ENCODE results near the gene ANKFY1. TPM values are rescaled to one million over a fixed set of nuclear protein-coding genes. Genes with fewer than 3 reads are reported as not detected.

ANKFY1 gene
- total RNA-seq, 2 donors from 2014 or later, result 17.9 to 40.5 TPM

DNA sequence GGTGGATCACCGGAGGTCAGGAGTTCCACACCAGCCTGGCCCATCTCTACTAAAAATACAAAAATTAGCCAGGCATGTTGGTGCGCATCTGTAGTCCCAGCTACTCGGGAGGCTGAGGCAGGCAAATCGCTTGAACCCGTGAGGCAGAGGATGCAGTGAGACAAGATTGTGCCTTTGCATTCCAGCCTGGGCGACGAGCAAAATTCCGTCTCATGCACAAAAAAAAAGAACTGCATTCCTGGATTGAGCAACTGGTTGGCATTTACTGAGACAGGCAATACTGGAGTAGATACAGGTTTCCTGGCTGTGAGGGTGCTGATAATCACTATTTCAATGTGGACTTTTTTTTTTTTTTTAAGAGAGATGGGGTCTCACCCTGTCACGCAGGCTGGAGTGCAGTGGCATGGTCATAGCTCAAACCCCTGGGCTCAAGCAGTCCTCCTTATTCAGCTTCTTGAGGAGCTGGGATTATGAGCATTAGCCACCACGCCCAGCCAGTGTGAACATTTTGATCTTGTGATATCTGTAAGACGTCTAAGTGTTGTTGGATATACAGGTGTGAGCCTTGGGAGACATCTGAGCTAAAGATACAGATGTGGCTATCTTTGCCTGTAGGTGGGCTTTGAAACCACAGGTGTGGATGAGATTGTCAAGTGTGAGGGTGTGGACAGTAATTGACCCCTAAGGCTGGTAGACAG lies 115.0 kb downstream of the ANKFY1 start:
- no peak for TF ChIP-seq POLR2A (IDR thresholded peaks at IDR 0.05)
- no peak for TF ChIP-seq CTCF (IDR thresholded peaks at IDR 0.05)
- H3K9me3 ChIP-seq, result no peaks in the 10 kb centered on the region
- intact Hi-C loops (cut with DNase I), result no loop called here
- no peak overlapping the region for H3K27ac ChIP-seq
- DNase-seq, result no peak
- H3K4me3 ChIP-seq, result no peak overlapping the region
- peaks cover 7% of the 10 kb centered on the region for H3K4me1 ChIP-seq
- H3K36me3 ChIP-seq (replicated peaks in 1 of 2; ENCODE audit: insufficient read depth in 1 of 2, low read depth in 2 of 2), result no peaks in the 10 kb centered on the region
- ATAC-seq, result no peak
- 86 to 89% methylated on average over 10 to 11 of the region's 11 CpGs for WGBS, 2 donors
- H3K27me3 ChIP-seq, result no peaks in the 10 kb centered on the region

- Histone ChIP-seq H3K4me3 (no peak overlapping the region), H3K36me3 (replicated peaks in 1 of 2; ENCODE audit: insufficient read depth in 1 of 2, low read depth in 2 of 2) (no peaks in the 10 kb centered on the region), H3K4me1 (peaks cover 7% of the 10 kb centered on the region), H3K27me3 (no peaks in the 10 kb centered on the region), H3K27ac (no peak overlapping the region), H3K9me3 (no peaks in the 10 kb centered on the region)
- intact Hi-C loops (cut with DNase I), result no loop called here
- 79 to 84% methylated on average over 8 of the region's 8 CpGs for WGBS, 2 donors
- TF ChIP-seq POLR2A (IDR thresholded peaks at IDR 0.05) (no peak), CTCF (IDR thresholded peaks at IDR 0.05) (no peak)
- ATAC-seq (no peak), DNase-seq (no peak)
Measured at GRCh38 chr17:4147751-4148310, 115.9 kb downstream of the ANKFY1 start.

GRCh38 chr17:4146641-4147040 lies 117.1 kb downstream of the ANKFY1 start:
- Histone ChIP-seq H3K4me3 (no peak overlapping the region), H3K4me1 (peaks cover 11% of the 10 kb centered on the region), H3K9me3 (no peaks in the 10 kb centered on the region), H3K27ac (no peak overlapping the region), H3K36me3 (replicated peaks in 1 of 2; ENCODE audit: insufficient read depth in 1 of 2, low read depth in 2 of 2) (no peaks in the 10 kb centered on the region), H3K27me3 (no peaks in the 10 kb centered on the region)
- no peak for TF ChIP-seq POLR2A (IDR thresholded peaks at IDR 0.05)
- no peak for TF ChIP-seq CTCF (IDR thresholded peaks at IDR 0.05)
- 70 to 79% methylated on average over 5 of the region's 5 CpGs for WGBS, 2 donors
- no peak for ATAC-seq
- no peak for DNase-seq
- intact Hi-C loops (cut with DNase I), result no loop called here

GRCh38 chr17:4144422-4144747 lies 119.4 kb downstream of the ANKFY1 start:
- no peak for TF ChIP-seq CTCF (IDR thresholded peaks at IDR 0.05)
- no peak for TF ChIP-seq POLR2A (IDR thresholded peaks at IDR 0.05)
- WGBS, 2 donors, result 61 to 70% methylated on average over 3 of the region's 3 CpGs
- peak overlapping the region in 1 of 2 donors; percentile 99 for H3K4me3 ChIP-seq
- DNase-seq (no peak), ATAC-seq (no peak)
- no peaks in the 10 kb centered on the region for H3K36me3 ChIP-seq (replicated peaks in 1 of 2; ENCODE audit: insufficient read depth in 1 of 2, low read depth in 2 of 2)
- H3K27me3 ChIP-seq, result no peaks in the 10 kb centered on the region
- intact Hi-C loops (cut with DNase I), result no loop called here
- peak overlapping the region in 3 of 4 donors; percentile 92 to 99 (median 97) for H3K27ac ChIP-seq
- no peaks in the 10 kb centered on the region for H3K9me3 ChIP-seq
- H3K4me1 ChIP-seq, result peaks cover 34% of the 10 kb centered on the region

Measured in body of pancreas (tissue), 4 donors.